ENCODE data around the gene GLDN.

- TF ChIP-seq POLR2AphosphoS5 (IDR thresholded peaks at IDR 0.05; ENCODE audit: borderline replicate concordance, low read depth, low read length) (no peak), EZH2 (IDR thresholded peaks at IDR 0.05) (no peak)
Observed at GRCh38 chr15:51323749-51324148, 17.7 kb upstream of the GLDN start.
